Central memory CD8-positive, alpha-beta T cell (primary cell): ENCODE measurements around the gene TPMT.

Experiments
- ATAC-seq: fragments of 150-1000 bp; cut with Tn5 transposase; replicated peaks from 2 replicates; pipeline ENCODE4 v1.10.0; 2022; ENCODE audit warnings: mild to moderate bottlenecking, moderate FRiP score, moderate number of reproducible peaks; ENCODE audit not compliant: poor library complexity, severe bottlenecking; ENCODE audit errors: extremely low read depth
- DNase-seq, 2 donors: peaks; one replicate each; pipeline ENCODE4 v3.0.0; 2021; ENCODE audit warnings: low spot score in 2 of 2
- H3K27ac Mint-ChIP-seq: one replicate; pipeline ENCODE4 v1.8.0; 2022; ENCODE audit warnings: low read depth, mild to moderate bottlenecking, moderate library complexity, mixed read lengths
- H3K27me3 Mint-ChIP-seq: one replicate; pipeline ENCODE4 v1.8.0; 2022; ENCODE audit warnings: mixed read lengths
- H3K36me3 Mint-ChIP-seq: one replicate; pipeline ENCODE4 v1.8.0; 2022; ENCODE audit warnings: mild to moderate bottlenecking, moderate library complexity, mixed read lengths; ENCODE audit not compliant: insufficient read depth
- H3K4me1 Mint-ChIP-seq: one replicate; pipeline ENCODE4 v1.8.0; 2022; ENCODE audit warnings: mixed read lengths
- H3K4me3 Mint-ChIP-seq: one replicate; pipeline ENCODE4 v1.8.0; 2022; ENCODE audit warnings: mild to moderate bottlenecking, moderate library complexity, mixed read lengths
- H3K9me3 Mint-ChIP-seq: one replicate; pipeline ENCODE4 v1.8.0; 2022; ENCODE audit warnings: mixed read lengths

Gene TPMT

GRCh38 chr6:18099511-18099910 is 55.4 kb downstream of the TPMT start:
- H3K27me3 Mint-ChIP-seq = peaks cover 47% of the 10 kb centered on the region
- peaks cover 2% of the 10 kb centered on the region for H3K36me3 Mint-ChIP-seq
- no peaks in the 10 kb centered on the region for H3K4me1 Mint-ChIP-seq
- H3K9me3 Mint-ChIP-seq = no peaks in the 10 kb centered on the region
- ATAC-seq = no peak
- no peak for DNase-seq
- H3K27ac Mint-ChIP-seq = no peak overlapping the region
- no peak overlapping the region for H3K4me3 Mint-ChIP-seq

- DNase-seq = no peak
These were observed 58.5 kb downstream of the TPMT start for GRCh38 chr6:18096423-18096822.

GRCh38 chr6:18091382-18091781 is 63.5 kb downstream of the TPMT start:
- no peak overlapping the region for H3K27ac Mint-ChIP-seq
- DNase-seq (no peak), ATAC-seq (no peak)
- H3K4me1 Mint-ChIP-seq = no peaks in the 10 kb centered on the region
- no peak overlapping the region for H3K4me3 Mint-ChIP-seq
- peaks cover 4% of the 10 kb centered on the region for H3K36me3 Mint-ChIP-seq
- H3K9me3 Mint-ChIP-seq = no peaks in the 10 kb centered on the region
- H3K27me3 Mint-ChIP-seq = peaks cover 33% of the 10 kb centered on the region

More at GRCh38 chr6:18096423-18096822, 58.5 kb downstream of the TPMT start:
- no peak overlapping the region for H3K4me3 Mint-ChIP-seq
- no peaks in the 10 kb centered on the region for H3K4me1 Mint-ChIP-seq
- peaks cover 32% of the 10 kb centered on the region for H3K27me3 Mint-ChIP-seq
- peaks cover 4% of the 10 kb centered on the region for H3K36me3 Mint-ChIP-seq
- no peak for ATAC-seq
- no peak overlapping the region for H3K27ac Mint-ChIP-seq
- no peaks in the 10 kb centered on the region for H3K9me3 Mint-ChIP-seq

- peaks cover 2% of the 10 kb centered on the region for H3K36me3 Mint-ChIP-seq
- H3K27me3 Mint-ChIP-seq = peaks cover 41% of the 10 kb centered on the region
- H3K27ac Mint-ChIP-seq = no peak overlapping the region
- no peaks in the 10 kb centered on the region for H3K4me1 Mint-ChIP-seq
- ATAC-seq (no peak), DNase-seq (no peak)
- no peak overlapping the region for H3K4me3 Mint-ChIP-seq
- no peaks in the 10 kb centered on the region for H3K9me3 Mint-ChIP-seq
These were observed 64.5 kb downstream of the TPMT start for GRCh38 chr6:18090349-18090786.

- DNase-seq (no peak), ATAC-seq (no peak)
- Mint-ChIP-seq H3K27me3 (peaks cover 44% of the 10 kb centered on the region), H3K27ac (no peak overlapping the region), H3K4me3 (no peak overlapping the region), H3K9me3 (no peaks in the 10 kb centered on the region), H3K4me1 (no peaks in the 10 kb centered on the region), H3K36me3 (peaks cover 2% of the 10 kb centered on the region)
These were observed 66.2 kb downstream of the TPMT start for GRCh38 chr6:18088419-18089296.

- no peak for DNase-seq
- Mint-ChIP-seq H3K4me3 (no peak overlapping the region), H3K36me3 (no peaks in the 10 kb centered on the region), H3K9me3 (no peaks in the 10 kb centered on the region), H3K27me3 (peaks cover 44% of the 10 kb centered on the region), H3K4me1 (no peaks in the 10 kb centered on the region), H3K27ac (no peak overlapping the region)
- ATAC-seq = no peak
These were observed 67.3 kb downstream of the TPMT start for GRCh38 chr6:18087396-18088165.

DNA sequence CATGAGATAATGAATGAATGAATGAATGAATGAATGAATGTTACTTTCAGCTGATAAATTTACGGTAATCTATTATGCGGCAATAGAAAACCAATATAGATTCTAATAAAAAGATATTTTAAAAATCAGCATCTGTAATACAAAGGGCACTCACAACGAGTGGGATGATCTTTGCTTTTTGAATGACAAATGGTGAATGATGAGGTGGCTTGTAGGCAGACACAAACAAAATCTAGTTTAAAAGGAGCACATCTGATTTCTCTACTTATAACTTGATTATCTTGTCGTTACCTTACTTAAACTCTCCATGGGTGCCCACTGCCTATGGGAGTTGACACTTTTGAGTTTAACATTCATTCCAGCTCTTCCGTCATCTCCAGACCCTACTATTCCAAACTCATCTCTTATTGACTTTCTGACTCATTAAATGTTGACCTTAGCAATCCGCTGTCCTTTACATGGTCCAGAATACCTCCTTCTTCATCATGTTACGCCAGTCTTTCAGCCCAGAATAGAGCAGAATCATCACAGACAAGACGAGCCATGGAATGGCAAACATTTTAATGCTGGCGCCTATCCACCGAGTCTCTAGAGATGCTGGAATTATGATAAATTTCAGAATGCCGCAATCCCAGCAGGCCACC is 73.7 kb downstream of the TPMT start:
- H3K36me3 Mint-ChIP-seq = no peaks in the 10 kb centered on the region
- H3K27me3 Mint-ChIP-seq = peaks cover 29% of the 10 kb centered on the region
- no peaks in the 10 kb centered on the region for H3K4me1 Mint-ChIP-seq
- DNase-seq = no peak
- no peak overlapping the region for H3K4me3 Mint-ChIP-seq
- H3K27ac Mint-ChIP-seq = no peak overlapping the region
- H3K9me3 Mint-ChIP-seq = no peaks in the 10 kb centered on the region
- no peak for ATAC-seq

DNA sequence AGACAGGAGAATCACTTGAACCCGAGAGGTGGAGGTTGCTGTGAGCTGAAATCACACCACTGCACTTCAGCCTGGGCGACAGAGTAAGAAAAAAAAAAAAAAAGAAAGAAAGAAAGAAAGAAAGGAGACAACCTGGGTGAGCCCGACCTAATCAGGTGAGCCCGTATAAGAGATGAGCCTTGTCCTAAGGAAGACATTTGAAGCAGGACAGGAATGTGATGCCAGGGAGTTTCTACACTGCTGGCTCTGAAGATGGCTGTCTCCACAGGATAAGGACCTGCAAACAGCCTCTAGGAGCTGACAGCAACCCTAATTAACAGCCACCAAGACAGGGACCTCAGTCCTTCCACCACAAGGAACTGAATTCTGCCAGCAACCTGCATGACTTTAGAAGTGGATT is 74.3 kb downstream of the TPMT start:
- Mint-ChIP-seq H3K36me3 (no peaks in the 10 kb centered on the region), H3K4me3 (no peak overlapping the region), H3K9me3 (no peaks in the 10 kb centered on the region), H3K27ac (no peak overlapping the region), H3K27me3 (peaks cover 29% of the 10 kb centered on the region), H3K4me1 (no peaks in the 10 kb centered on the region)
- DNase-seq = no peak
- no peak for ATAC-seq

- Mint-ChIP-seq H3K4me3 (no peak overlapping the region), H3K4me1 (no peaks in the 10 kb centered on the region)
- ATAC-seq = no peak
These were observed 76.0 kb downstream of the TPMT start for GRCh38 chr6:18078866-18079265.

More at GRCh38 chr6:18078866-18079265, 76.0 kb downstream of the TPMT start:
- no peak for DNase-seq
- Mint-ChIP-seq H3K27me3 (peaks cover 23% of the 10 kb centered on the region), H3K9me3 (no peaks in the 10 kb centered on the region), H3K27ac (no peak overlapping the region), H3K36me3 (no peaks in the 10 kb centered on the region)
